Neuron (in vitro differentiated cells): Measurements from ENCODE around the gene FBXO27.
"Not testable (repeated sequence)": the region's sequence is repeated elsewhere in the genome, so short reads cannot be mapped to it uniquely, and the experiment has no call there.

Source experiments
- H2AFZ ChIP-seq: one replicate; pipeline ENCODE4 v1.6.1; 2013; ENCODE audit warnings: low read depth, mild to moderate bottlenecking, inconsistent platforms, low read length, moderate library complexity
- H3K27me3 ChIP-seq: one replicate; pipeline ENCODE4 v1.6.1; 2013; ENCODE audit warnings: low read length; ENCODE audit not compliant: insufficient read depth
- H3K36me3 ChIP-seq: one replicate; pipeline ENCODE4 v1.6.1; 2013; ENCODE audit warnings: low read length; ENCODE audit not compliant: insufficient read depth
- H3K4me1 ChIP-seq: one replicate; pipeline ENCODE4 v1.6.1; 2013; ENCODE audit warnings: low read length; ENCODE audit not compliant: insufficient read depth
- H3K4me3 ChIP-seq: 2 replicates; pipeline ENCODE4 v1.5.1; 2013; ENCODE audit warnings: mild to moderate bottlenecking, low read length, moderate library complexity
- H3K9me3 ChIP-seq: one replicate; pipeline ENCODE4 v1.6.1; 2013; ENCODE audit warnings: low read length

The FBXO27 gene

GRCh38 chr19:38990949-38991697 is 41.2 kb downstream of the FBXO27 start:
- H3K4me3 ChIP-seq = no peak overlapping the region
- H3K9me3 ChIP-seq = no peaks in the 10 kb centered on the region
- H3K36me3 ChIP-seq = no peaks in the 10 kb centered on the region
- H3K27me3 ChIP-seq = no peaks in the 10 kb centered on the region
- no peak overlapping the region for H2AFZ ChIP-seq
- no peaks in the 10 kb centered on the region for H3K4me1 ChIP-seq

DNA sequence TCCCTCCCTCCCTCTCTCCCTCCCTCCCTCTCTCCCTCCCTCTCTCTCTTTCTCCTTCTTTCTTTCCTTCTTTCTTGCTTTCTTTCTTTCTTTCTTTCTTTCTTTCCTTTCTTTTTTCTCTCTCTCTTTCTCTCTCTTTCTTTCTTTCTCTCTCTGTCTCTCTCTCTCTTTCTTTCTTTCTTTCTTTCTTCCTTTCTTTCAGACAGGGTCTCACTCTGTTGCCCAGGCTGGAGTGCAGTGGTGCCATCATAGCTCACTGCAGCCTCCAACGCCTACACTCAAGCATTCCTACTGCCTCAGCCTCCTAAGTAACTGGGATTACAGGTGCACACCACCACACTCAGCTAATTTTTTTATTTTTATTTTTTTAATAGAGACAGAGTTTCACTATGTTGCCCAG is 42.7 kb downstream of the FBXO27 start:
- not testable (repeated sequence) for H3K36me3 ChIP-seq, H3K4me1 ChIP-seq

GRCh38 chr19:38989066-38989605 is 43.2 kb downstream of the FBXO27 start:
- Histone ChIP-seq H3K4me1 (no peaks in the 10 kb centered on the region), H3K36me3 (no peaks in the 10 kb centered on the region), H3K4me3 (no peak overlapping the region), H3K9me3 (no peaks in the 10 kb centered on the region), H2AFZ (no peak overlapping the region), H3K27me3 (no peaks in the 10 kb centered on the region)

More for the DNA sequence above, 42.7 kb downstream of the FBXO27 start:
- not testable (repeated sequence) for H3K4me3 ChIP-seq, H3K27me3 ChIP-seq, H2AFZ ChIP-seq, H3K9me3 ChIP-seq

DNA sequence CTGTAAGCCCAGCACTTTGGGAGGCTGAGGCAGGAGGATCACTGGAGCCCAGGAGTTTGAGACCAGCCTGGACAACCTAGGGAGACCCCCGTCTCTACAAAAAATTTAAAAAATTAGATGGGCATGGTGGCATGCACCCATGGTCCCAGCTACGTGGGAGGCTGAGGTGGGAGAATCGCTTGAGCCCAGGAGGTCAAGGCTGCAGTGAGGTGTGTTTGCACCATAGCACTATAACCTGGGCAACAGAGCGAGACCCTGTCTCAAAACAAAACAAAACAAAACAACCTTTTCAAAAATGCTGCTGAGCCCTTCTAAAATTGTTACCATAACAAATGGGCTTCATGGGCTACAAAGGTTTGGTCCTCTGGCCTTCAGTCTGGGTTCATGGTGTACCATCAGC is 43.7 kb downstream of the FBXO27 start:
- not testable (repeated sequence) for H3K27me3 ChIP-seq, H3K9me3 ChIP-seq, H3K36me3 ChIP-seq, H3K4me1 ChIP-seq, H3K4me3 ChIP-seq, H2AFZ ChIP-seq

- H3K4me1 ChIP-seq, H3K9me3 ChIP-seq, H3K36me3 ChIP-seq, H3K27me3 ChIP-seq, H2AFZ ChIP-seq, H3K4me3 ChIP-seq: not testable (repeated sequence)
These were observed 44.6 kb downstream of the FBXO27 start for GRCh38 chr19:38987745-38988144.

GRCh38 chr19:38985262-38985661 is 47.1 kb downstream of the FBXO27 start:
- H3K27me3 ChIP-seq = no peaks in the 10 kb centered on the region

GRCh38 chr19:38980583-38981374 is 51.6 kb downstream of the FBXO27 start:
- peaks cover 14% of the 10 kb centered on the region for H3K27me3 ChIP-seq
- H2AFZ ChIP-seq = no peak overlapping the region
- no peaks in the 10 kb centered on the region for H3K36me3 ChIP-seq
- H3K9me3 ChIP-seq = peaks cover 11% of the 10 kb centered on the region
- H3K4me3 ChIP-seq = no peak overlapping the region
- H3K4me1 ChIP-seq = no peaks in the 10 kb centered on the region

More at GRCh38 chr19:38985262-38985661, 47.1 kb downstream of the FBXO27 start:
- Histone ChIP-seq H2AFZ (no peak overlapping the region), H3K36me3 (no peaks in the 10 kb centered on the region), H3K4me1 (no peaks in the 10 kb centered on the region), H3K4me3 (no peak overlapping the region), H3K9me3 (peaks cover 8% of the 10 kb centered on the region)

GRCh38 chr19:38979812-38980211 is 52.5 kb downstream of the FBXO27 start:
- Histone ChIP-seq H3K27me3 (peaks cover 20% of the 10 kb centered on the region), H3K4me1 (no peaks in the 10 kb centered on the region)

GRCh38 chr19:38978326-38978689 is 54.0 kb downstream of the FBXO27 start:
- no peaks in the 10 kb centered on the region for H3K36me3 ChIP-seq
- H3K9me3 ChIP-seq = peaks cover 11% of the 10 kb centered on the region
- peaks cover 25% of the 10 kb centered on the region for H3K27me3 ChIP-seq
- H3K4me3 ChIP-seq = no peak overlapping the region
- H2AFZ ChIP-seq = no peak overlapping the region
- no peaks in the 10 kb centered on the region for H3K4me1 ChIP-seq

More at GRCh38 chr19:38979812-38980211, 52.5 kb downstream of the FBXO27 start:
- Histone ChIP-seq H3K36me3 (no peaks in the 10 kb centered on the region), H3K4me3 (no peak overlapping the region), H3K9me3 (peaks cover 11% of the 10 kb centered on the region), H2AFZ (no peak overlapping the region)

- Histone ChIP-seq H3K27me3 (peaks cover 25% of the 10 kb centered on the region), H3K36me3 (no peaks in the 10 kb centered on the region)
These were observed 54.7 kb downstream of the FBXO27 start for GRCh38 chr19:38977445-38978325.

DNA sequence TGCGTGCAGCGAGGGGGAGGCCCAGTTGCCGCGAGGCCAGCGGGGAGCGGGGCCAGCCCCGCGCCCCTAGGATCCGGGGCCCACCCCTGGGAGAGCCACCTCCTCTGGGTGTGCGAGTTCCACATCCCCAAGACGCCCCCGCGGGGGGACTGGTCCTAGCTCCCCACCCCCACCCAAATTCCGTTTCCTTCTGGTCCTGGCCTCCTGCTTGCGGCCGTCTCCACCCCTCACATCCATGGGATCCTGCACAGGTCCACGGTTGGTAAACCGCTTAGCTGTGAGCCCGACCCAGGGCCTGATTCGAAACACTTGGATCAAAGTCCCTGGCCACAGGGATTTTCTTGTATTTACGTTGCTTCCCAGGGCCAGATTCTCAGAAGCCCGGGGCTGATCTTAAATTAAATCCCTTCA is 56.5 kb downstream of the FBXO27 start:
- Histone ChIP-seq H3K4me3 (peak overlapping the region; percentile 34), H3K9me3 (peaks cover 9% of the 10 kb centered on the region), H2AFZ (no peak overlapping the region), H3K4me1 (no peaks in the 10 kb centered on the region), H3K36me3 (no peaks in the 10 kb centered on the region), H3K27me3 (peaks cover 25% of the 10 kb centered on the region)

More at GRCh38 chr19:38977445-38978325, 54.7 kb downstream of the FBXO27 start:
- Histone ChIP-seq H3K4me3 (no peak overlapping the region), H3K9me3 (peaks cover 11% of the 10 kb centered on the region), H2AFZ (no peak overlapping the region), H3K4me1 (no peaks in the 10 kb centered on the region)

- H3K9me3 ChIP-seq = peaks cover 4% of the 10 kb centered on the region
- no peaks in the 10 kb centered on the region for H3K4me1 ChIP-seq
- no peaks in the 10 kb centered on the region for H3K36me3 ChIP-seq
- peak within 1 kb of the TSS; percentile 38 for H3K4me3 ChIP-seq
- H3K27me3 ChIP-seq = peaks cover 25% of the 10 kb centered on the region
- no peak within 1 kb of the TSS for H2AFZ ChIP-seq
These were observed 57.0 kb downstream of the FBXO27 start, which contains the start of gene FBXO17 for GRCh38 chr19:38975214-38975860. Gene FBXO17, minus strand, starts transcription at chr19:38975742. Its CDS starts 25,423 bp downstream, at chr19:38950319.
